ENCODE measurements around the gene RUNX2.

The RUNX2 gene

DNA sequence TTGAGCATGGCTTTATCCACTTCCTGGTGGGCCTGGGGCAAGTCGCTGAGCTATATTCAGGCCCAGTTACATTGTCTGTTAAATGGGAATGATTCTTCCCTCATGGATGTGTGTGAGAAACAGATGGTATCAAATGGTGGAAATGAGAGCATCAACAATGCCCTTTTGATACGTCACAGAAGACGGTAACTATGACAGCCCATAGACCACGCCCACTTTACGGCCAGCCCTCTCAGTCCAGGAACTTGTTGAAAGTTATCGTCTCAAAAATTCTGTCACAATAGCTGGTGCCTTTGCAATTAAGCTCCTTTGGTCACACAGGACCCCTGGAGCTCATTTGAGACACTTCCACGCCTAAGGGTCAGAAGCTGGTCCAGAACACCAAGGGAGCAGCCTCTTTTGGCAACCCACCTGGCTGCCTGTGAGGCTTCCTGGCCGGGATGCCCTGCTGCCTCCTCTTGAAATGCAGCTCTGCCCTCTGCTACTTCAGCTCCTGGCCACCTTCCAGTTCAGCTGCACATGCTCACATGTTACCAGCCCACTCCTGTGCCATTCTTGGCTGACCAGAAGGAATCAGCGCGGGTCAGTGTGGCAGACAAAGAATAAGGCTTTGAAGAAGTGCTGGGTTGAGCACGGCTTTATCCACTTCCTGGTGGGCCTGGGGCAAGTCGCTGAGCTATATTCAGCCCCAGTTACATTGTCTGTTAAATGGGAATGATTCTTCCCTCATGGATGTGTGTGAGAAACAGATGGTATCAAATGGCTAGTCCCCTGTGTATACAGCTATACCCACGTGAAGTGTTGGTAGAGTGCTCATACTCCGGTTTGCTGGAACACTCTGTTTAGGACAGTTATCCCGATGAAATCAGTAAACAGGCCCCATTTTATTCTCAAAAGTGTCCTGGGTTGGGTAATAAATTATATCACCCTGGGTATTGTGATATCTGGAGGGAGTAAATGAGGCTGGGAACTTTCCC lies 248.8 kb downstream of the RUNX2 start:
- peak in 24 of 56 donors; percentile 3 to 68 (median 16) for DNase-seq

DNA sequence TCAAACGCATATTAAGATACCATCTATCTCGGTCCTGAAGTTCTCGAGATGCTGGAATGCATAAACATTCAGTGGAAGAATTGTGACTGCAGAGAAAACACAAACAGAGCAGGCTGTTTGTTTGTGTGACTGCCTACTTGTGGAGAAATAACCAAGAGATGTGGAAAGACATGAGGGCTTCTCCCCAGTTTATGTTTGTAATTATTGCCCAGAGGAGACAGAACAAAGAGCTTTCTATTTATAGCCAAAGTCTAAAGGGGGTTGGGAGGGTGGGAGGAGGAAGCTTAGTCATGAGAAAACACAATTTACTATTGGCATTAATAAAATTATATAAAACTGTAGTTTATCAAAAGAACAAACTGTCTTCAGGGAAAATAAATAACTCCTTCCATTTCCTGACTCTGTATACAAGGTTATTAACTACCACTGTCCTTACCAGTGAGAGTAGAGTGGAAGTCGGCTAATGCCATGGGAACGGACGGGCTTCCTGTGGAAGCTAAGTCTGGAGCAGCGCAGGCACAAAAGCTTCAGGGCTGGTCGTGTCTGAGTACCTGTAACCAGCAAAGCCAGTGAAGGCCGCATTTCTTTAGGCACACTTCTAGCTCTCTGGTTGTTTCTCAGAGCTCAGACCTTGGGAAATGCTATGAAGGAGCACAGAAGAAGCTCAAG lies 249.8 kb downstream of the RUNX2 start:
- no peak for DNase-seq

DNA sequence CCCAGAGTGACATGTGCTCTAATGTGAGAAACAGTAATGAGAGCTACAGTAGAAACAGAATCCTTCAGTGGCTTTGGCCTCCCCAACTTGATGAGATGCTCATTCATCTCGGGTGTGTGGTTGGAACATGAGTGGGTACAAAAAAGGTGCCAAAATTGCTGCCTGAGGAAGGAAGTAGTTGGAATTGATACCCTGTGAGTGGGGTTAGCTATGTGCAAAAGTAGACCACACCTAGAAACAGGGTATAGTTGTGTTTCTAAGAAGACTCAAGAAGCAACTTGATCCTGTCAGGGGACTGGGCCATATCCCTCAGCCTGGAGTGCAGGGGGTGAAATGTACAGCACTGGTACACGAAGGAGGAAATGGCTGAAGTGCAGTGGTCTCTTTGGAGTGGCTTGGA lies 256.0 kb downstream of the RUNX2 start:
- DNase-seq, result no peak

DNA sequence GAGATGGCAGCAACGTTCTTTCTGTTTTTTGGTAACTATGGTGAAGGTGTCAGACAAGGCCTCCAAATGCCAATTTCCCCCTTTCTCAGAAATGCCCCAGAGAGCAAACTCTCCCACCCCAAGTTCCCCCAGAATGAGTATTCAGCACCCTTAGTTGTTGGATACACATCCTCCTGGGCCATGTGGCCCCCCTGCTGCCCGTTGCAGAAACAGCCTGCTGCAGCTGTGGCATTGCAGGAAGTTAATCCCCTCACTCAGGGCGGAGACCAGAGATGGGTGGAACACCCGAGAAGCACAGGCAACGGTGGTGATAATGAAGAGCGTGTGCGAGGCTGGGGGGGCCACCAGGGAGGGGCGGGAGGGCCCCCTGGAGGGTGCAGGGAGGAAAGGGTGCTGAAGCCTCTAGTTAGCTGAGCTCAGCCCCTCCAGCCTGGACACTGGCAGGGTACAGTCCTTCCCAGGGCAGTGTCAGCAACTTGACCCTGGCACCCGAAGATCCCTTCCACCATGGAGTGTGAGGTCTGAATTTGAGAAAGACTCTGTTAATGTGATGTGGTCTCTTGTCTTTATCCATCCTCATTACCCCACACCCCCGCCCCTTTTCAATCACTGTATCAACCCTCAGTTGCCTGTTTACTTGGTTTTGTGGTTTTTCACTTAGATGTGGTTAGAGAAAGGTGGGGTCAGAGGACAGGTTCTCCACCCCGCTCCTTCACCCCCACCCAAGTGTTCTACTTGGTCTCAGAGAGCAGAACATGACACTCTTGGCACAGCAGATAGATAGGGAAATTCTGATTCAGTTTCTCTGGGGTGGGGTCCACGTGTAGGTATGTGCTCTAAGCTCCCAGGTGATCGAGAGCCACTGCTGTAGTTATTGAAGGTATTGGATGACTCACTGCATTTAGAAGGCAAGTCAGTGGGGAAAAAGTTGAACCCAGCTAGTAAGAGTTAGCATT lies 258.4 kb downstream of the RUNX2 start:
- DNase-seq, result peak in 1 of 56 donors; percentile 0

DNA sequence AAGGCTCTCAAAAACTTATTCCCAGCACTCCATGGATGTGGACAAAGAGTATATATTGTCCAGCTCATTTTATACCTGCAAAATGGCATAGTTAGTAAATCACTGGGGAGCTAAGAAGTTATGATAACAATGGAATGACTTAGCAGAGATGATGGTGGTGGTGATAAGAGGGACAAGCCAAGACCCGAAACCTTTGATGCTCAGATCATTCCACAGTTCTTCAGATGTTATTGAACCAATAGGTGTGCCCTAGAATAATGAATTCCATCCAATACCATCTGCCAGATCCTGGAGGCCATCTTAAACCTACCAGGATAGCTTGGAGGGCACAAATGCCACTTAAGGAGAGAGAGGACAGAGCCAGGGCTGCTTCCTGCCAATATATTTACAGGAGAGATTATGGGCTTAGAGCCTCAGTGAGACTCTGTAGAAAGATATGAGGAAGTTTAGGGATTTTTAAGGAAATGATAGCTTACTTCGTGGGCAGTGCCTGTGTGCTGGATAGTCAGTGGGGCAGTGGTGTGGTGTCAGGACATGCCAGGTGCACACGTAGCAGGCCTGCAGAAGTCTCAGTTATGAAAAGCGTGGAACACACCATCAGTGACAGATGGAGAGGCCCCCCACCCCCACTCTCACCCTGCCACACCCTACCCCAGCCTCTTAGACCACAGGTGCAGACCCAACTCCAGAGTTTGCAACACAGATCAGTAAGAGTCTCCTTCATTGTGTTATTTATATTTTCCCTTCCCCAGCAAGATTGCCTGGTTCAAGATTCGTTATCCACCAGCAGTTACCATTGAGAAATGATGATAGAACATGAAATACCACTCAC lies 259.3 kb downstream of the RUNX2 start:
- no peak for DNase-seq

DNA sequence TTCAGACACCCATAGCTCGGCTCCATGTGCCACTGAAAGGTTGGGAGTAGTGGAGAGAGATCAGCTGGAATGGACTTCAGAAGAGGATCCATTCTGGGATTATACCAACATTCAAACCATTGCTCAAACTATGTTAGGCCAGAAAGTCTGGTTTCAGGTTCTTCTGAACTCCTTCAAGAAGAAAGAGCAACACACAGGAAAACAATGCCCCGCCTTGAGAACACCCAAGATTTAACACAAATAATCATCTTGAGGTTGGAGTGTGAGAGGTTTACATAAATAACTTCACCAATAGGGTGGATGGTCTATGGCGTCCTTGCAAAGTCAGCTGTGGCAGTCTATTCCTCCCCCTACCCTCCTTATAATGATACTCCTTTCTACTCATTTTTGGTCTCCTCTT lies 261.2 kb downstream of the RUNX2 start:
- DNase-seq, result no peak

DNA sequence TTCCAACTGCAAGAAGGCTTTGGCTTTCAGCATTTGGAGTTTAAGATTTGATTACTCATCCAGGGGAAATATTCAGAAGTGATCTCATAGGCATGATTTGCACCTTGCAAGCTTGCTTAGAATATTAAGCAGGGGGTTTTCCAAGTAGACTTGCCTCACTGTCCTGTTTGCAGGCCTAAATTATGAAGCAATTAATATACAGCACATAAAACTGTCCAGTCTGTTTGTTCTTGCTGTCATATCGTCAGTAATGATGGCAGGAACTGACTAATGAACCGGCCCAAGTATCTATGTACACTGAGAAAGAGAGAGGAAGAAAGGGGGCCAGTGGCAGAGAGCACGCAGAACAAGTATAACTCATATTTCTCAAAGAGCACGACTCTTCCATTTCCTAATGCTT lies 262.1 kb downstream of the RUNX2 start:
- no peak for DNase-seq

DNA sequence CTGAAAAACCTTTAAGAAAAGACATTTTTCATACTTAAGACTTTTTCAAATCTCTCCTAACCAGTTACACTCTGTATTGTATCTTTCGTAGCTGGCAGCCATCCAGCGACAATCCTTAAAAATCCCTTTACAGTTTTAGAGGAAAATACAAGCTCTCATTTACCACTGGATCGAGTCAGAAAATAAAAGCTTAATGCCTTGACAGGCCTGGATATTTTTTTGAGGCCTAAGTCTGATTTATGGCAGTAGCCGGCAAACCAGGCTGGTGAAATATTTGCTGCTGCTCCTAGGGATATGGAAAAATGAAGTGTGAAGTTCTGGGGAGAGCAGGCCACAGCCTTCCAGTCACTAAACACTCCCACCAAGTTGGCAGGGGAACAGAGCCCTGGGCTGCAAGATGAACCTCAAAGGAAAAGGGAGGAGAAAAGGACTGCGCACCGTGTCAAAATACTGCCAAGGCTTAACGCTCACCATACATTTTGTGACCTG lies 262.6 kb downstream of the RUNX2 start:
- no peak for DNase-seq

DNA sequence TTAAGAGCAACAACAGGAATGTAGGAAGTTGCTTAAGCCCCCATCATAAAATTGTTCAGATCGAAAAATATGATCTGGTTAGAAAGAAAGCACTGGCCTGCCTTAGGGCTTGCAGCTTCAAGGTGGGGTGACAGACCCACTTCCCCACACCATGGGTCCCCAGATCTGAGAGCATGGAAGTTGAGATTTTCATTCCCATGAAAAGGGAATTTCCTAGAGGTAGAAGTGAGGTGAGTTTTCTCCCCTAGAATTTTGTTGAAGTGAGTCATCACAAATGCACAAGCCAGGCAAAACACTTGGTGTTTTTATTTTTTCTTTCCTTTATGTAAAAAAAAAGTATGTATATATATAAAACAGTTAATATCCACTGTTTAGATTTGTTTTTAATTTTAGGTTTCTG lies 263.2 kb downstream of the RUNX2 start:
- DNase-seq, result no peak

DNA sequence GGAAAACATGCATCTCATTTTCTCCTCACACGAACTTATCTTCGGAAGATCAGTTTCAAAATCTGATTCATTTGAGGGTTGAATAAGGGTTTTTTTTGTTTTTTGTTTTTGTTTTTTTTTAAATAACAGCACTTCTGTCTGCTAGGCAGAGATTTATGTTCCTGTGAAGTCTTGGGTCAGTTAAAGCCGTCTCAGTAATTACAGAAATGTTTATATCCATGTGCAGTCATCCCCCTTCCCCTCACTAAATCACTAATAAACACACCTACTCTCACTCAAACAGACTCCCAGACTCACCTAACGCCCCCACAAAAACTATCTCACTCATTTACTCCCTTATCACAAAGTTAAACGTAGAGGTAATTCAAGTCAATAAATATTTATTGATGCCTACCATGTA lies 263.8 kb downstream of the RUNX2 start:
- no peak for DNase-seq

DNA sequence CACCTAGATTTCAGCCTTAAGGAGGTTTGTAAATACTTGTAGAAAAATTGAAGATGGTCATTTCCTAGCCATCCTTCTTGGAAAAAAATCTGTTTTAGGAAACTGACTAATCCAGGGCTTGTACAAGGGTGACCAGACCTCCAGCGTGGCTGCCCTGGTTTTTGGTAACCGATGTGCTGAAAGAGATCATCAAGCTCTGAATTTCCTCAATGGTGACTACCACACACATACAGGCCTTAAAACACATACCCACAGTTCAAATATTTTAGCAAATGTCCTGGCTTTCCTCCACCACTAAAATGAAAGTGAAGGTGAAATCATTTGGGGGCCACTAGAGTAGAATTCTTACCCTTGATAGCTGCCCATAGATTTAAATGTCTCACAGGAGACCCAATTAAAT lies 264.9 kb downstream of the RUNX2 start:
- DNase-seq, result no peak

DNA sequence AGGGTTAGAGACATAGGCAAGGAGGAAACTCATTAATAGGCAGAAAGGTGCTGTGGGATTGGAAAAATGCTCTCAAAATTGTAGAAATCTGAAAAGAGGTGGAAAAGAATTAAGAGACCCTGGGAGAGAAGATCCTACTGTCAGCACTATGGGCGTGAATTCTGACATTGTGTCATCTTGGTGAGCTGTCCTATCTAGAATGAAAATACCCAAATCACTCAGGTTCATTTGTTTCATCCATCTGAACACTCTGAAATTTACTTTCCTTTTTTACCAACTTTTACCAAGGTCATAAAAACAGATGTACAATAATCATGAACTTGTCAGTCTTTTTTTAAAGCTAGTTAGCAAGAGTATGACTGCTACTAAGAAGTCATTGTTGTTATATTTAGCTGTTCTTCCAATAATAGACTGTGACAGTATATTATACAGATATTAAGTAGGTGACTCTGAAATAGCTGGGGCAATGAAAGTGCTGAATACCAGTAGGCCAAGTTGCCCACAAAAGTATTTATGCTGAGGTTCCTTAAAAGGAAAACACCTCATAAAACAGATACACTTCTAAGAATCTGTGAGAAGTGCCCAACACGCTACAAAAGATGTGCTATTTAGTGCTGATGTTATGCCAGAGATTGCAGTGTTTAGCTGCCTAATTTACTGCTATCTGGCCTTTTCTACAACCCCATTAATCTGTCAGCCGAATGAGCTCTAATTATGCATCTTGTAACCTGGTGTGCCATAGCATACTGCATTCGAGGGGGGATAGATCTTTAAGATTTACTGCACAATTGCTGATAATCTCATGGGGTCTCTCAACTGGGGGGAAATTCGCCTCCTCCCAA lies 267.1 kb downstream of the RUNX2 start:
- no peak for DNase-seq

DNA sequence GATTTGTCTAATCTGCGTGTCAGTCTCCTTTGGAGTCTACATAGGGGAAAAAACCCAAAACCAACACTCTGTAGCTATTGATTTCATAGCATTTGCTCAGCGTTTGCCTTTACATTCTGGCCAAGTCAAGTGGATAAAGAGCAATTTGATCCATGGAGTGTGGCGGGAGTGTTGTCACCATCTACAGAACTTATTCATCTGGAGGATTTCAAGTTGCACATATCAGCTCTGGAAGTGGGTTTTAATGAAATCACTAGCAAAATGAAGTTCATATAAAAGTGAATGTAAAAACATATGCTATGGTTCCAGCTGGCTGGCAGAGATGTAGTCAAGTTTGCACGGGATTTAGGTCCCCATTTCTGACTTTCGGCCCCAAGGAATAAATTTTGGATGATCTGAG lies 269.3 kb downstream of the RUNX2 start:
- DNase-seq, result no peak

DNA sequence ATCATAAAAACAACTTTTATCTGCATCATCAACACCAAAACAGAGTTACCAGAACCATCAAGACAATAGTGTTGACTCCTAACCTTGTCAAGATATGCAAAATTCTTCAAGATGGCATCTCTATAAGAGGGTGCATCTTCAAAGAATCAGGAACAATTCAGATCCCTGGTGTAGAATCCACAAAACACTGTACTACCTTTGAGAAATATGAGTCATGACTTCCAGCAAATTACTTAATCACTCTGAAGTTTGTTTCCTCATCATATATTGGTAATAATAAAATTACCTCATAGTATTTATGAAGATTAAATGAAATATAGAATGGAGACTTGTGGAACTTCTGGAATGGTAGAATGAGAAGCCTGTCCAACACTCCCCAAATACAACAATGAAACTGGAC lies 270.9 kb downstream of the RUNX2 start:
- no peak for DNase-seq

DNA sequence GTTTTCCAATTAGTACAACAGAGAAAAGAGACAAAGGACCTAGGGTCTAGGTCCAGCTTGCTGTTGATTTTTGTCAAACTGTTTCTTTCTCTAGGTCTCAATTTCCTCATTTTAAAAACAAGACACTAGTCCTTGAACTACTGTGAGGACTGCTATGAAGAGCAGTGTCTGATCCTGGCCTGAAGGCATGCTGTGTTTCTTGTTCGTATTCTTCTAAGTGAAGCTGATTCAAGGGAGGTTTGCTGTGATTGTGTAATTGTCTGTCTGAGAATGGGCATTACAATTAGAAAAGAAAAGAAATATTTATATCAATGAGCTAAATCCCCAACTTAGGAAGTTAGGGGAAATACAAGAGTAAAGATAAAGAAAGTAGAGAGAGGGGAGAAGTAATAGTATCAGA lies 277.8 kb downstream of the RUNX2 start:
- DNase-seq, result no peak

DNA sequence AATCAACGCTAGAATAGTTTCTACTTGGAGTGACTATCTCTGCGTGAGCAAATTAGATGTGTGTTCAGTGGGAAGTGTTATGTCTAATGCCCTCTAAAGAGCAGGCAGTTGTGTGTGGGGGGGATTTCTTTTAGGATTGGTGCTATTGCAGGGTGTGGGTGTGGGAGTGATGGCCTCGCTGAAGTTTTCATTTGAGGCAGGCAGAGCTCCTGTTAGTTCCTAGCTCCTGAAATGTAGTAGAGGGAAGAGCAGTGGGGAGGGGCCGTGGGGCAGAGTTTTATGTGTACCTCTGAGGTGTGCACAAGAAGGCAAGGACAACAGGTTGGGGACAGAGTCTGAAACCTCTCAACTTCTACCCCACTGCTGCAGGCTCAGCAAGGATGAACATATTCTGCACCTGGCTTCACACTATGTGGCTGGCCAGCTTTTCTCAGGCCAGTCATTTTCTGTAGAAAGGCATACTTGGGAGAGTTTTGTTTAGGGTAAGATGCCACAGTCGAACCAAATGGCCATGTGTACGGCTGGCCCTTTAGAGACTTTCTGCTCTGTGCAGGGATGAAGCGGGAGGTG lies 278.8 kb downstream of the RUNX2 start:
- DNase-seq, result no peak

DNA sequence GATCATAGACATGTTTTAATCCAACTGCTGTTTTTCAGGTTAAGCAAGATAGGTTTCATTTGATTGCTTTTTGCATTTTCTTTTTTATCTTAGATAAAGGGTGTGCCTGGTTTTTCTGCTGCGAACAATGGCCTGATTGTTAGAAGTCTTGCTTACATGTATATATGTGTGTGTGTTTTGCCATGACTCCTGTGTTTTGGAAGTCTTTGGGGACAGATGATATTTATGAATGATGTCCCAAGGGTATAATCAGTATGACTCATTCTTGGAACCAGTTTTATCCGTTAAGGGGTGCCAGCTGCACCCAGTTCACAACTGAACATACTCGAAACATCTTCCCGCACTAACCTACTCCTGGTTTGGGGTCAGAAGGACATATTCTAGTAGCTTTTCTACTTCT lies 279.7 kb downstream of the RUNX2 start:
- DNase-seq, result no peak

DNA sequence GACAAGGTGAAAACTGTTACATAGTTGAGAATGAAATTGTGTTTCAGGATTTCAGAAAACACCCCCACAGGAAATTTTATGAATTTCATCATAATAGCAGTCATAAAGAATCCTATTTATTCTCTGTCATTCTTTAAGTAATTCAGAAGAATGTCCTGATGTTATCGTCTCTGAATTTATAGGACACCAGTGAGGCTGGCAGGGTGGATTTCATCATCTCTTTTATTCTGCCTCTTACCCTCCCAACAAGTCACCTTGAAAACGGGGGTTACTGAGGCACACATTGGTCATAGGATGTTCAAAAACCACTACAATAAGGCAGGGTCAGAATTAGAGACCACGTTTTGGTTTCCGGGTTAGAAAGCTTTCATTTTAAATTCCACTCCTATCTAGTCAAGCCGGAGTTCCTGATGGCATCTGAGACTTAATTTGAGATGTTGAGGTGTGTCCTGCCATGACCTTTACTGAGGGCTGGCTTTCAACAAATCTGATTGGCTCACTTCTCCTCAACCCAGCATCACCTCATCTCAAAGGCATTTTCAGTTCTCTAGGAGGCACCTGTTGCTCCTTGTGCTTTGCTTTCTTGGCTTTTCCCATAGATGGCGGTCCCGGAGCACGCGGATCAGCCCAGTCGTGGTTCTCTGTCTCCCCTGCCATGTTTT lies 280.3 kb downstream of the RUNX2 start:
- DNase-seq, result no peak
